Naive B cell (primary cell): Measurements from ENCODE around the gene VRK2. TPM values are rescaled to one million over a fixed set of nuclear protein-coding genes. Genes with fewer than 3 reads are reported as not detected.
A peak's percentile ranks its signal among the peaks of the same experiment; 100 is the strongest.

Experiments
- ATAC-seq, 2 donors: fragments of 150-1000 bp; cut with Tn5 transposase; 2 replicates each; pipeline ENCODE4 v1.10.0; 2021; ENCODE audit warnings: low read depth in 2 of 2, mild to moderate bottlenecking in 2 of 2, moderate library complexity in 2 of 2
- DNase-seq: peaks from one replicate; pipeline ENCODE4 v3.0.0; 2022
- H3K27ac Mint-ChIP-seq, 6 donors: one replicate each; pipeline ENCODE4 v1.8.0; 2020 to 2022; ENCODE audit warnings: mild to moderate bottlenecking in 6 of 6, mixed read lengths in 6 of 6, moderate library complexity in 5 of 6, inconsistent platforms in 2 of 6
- H3K27me3 Mint-ChIP-seq, 3 donors: one replicate each; pipeline ENCODE4 v1.8.0; 2021 to 2022; ENCODE audit warnings: mixed read lengths in 3 of 3, mild to moderate bottlenecking in 1 of 3
- H3K36me3 Mint-ChIP-seq, 2 donors: one replicate each; pipeline ENCODE4 v1.8.0; 2020 to 2022; ENCODE audit warnings: mixed read lengths in 2 of 2, inconsistent platforms in 1 of 2, mild to moderate bottlenecking in 1 of 2
- H3K4me1 Mint-ChIP-seq, 3 donors: one replicate each; pipeline ENCODE4 v1.8.0; 2020 to 2022; ENCODE audit warnings: mixed read lengths in 3 of 3, inconsistent platforms in 1 of 3, mild to moderate bottlenecking in 1 of 3, moderate library complexity in 1 of 3
- H3K4me3 Mint-ChIP-seq, 8 donors: one replicate each; pipeline ENCODE4 v1.8.0; 2020 to 2022; ENCODE audit warnings: mild to moderate bottlenecking in 8 of 8, mixed read lengths in 8 of 8, moderate library complexity in 8 of 8, inconsistent platforms in 2 of 8
- H3K9me3 Mint-ChIP-seq, 7 donors: one replicate each; pipeline ENCODE4 v1.8.0; 2020 to 2022; ENCODE audit warnings: mixed read lengths in 7 of 7, mild to moderate bottlenecking in 5 of 7, inconsistent platforms in 2 of 7, moderate library complexity in 1 of 7
- polyA plus RNA-seq, 6 donors: library from polyadenylated mRNA; unstranded; fragments of 300-500 nt; fragmentation: Illumina TruSeq; gene quantifications; one replicate each; pipeline ENCODE4 v1.2.3, GENCODE V29; 2021; ENCODE audit warnings: low read depth in 6 of 6

The VRK2 gene
- 10 to 100 TPM; 34.3 to 47.0 (median 41.2) TPM for polyA plus RNA-seq

DNA sequence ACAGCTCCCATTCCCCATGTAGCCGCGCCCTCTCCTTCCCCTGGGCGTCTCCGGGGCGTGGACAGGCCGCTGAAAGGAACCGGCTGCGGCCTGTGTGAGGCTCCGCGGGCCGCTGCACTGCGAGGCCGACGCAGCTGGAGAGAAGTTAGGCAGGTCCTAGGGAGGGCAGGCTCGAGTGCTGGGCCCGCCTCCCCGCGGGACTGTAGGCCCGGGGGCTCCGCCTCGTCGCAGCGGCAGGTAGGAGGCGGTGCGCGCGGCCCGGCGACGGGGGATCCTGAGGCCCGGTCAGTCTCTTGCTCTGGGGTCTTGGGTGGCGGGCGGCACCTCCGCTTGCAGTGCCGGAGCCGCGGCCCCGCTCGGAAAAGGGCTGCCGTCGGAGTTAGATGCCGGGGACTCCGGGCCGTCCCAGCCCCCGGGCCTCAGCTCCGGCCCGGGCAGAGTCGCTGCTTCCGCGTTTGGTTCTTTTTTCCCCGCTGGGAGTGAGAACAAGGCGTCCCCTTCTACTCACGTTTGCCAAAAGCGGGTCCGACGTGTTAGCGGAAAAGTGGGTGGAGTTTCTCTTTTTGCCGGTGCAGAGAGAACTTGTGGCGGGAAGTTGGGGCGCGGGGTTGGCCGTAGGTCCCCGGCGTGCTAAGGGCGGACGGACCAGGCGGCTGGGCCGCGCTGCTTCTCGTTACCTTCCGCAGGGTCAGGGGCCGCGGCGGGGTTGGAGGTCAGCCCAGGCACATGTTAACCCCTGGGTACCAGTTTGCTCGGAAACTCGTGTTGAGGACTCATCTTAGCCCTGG lies at the start of gene VRK2:
Gene VRK2, plus strand, starts transcription at position 222 of the 788 bp plus-strand sequence. CDS start 2,026 bp downstream, outside the sequence.
- Mint-ChIP-seq H3K4me1 (peaks cover 30 to 43% (median 39%) of the 10 kb centered on the region in 3 donors), H3K4me3 (peak within 1 kb of the TSS; percentile 83 to 99 (median 94))

DNA sequence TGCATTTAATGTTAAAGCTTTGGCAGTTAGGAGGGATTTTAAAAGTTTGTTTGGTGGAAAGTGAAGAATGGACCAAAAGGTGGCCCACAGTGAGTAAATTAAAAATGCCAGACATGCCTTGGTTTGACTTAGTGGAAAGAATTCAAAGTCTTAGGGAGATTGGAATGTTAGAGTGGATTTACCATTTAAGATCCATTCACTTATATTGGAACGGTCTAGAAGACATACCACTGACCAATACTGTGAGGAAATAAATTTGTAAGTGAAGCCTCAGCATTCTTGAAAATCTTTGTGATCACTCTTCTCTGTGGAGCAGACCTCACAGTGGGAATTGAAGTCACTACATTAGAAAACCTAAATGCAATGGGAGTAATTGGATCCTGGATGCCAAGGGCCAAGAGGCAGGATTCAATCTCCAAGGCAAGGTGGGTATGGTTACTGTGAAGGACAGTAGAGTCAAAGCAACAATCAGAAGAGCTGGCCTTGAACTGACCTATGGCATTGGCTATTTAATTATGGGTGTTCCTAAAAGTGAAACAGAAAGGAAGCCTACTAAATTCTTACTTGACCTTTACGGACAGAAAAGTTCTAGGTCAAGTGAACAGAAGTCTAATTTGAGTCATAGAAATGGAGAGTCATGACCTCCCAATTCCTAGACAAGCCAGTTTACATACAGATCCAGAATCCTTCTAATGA lies 40.2 kb upstream of the VRK2 start:
- peaks cover 4 to 8% (median 4%) of the 10 kb centered on the region in 3 donors for H3K4me1 Mint-ChIP-seq
- H3K9me3 Mint-ChIP-seq, result no peaks in the 10 kb centered on the region
- DNase-seq, result no peak
- H3K27ac Mint-ChIP-seq, result peak overlapping the region in 1 of 6 donors; percentile 1
- peak overlapping the region in 1 of 8 donors; percentile 18 for H3K4me3 Mint-ChIP-seq
- ATAC-seq, result no peak
- H3K36me3 Mint-ChIP-seq, result peaks cover 4 to 7% of the 10 kb centered on the region in 2 donors
- H3K27me3 Mint-ChIP-seq, result no peaks in the 10 kb centered on the region

More for the DNA sequence above, at the start of gene VRK2:
- Mint-ChIP-seq H3K27ac (peak within 1 kb of the TSS; percentile 81 to 97 (median 96)), H3K27me3 (no peaks in the 10 kb centered on the region), H3K36me3 (peaks cover 0 to 5% of the 10 kb centered on the region in 2 donors), H3K9me3 (no peaks in the 10 kb centered on the region)
- DNase-seq (peak; percentile 88), ATAC-seq (peak; percentile 89)

DNA sequence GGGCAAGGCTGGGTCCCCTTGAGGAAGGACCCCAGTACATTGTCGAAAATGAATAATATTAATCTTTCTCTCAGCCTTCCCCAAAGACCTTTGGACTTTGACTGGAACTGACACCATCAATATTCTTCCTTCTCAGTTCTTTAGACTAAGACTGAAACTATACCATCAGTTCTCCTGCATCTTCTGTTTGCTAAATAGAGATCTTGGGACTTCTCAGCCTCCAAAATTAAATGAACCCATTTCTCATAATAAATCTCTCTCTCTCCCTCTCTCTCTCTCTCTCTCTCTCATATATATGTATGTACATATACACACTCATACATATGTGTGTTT lies 39.7 kb upstream of the VRK2 start:
- no peak for ATAC-seq
- DNase-seq, result no peak
- no peak overlapping the region for H3K27ac Mint-ChIP-seq

DNA sequence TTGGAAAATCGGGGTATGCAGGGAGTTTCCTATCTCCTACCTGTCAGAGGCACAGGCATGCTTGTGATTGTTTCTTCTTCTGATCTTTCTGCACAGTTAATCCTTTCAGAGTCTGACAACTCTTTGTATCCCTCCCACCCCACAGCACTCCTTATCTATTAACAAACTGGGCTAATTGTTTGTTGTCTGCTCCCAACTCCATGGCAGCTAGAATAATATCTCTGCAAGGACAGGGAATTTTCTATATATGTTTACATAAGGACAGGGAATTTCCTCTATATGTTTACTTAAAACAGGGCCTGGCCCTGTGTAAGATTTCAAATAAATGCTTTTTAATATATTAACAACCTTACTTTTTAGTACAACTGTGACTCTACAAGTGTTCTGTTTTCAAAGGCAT lies 36.0 kb upstream of the VRK2 start:
- Mint-ChIP-seq H3K4me1 (peaks cover 4 to 8% (median 4%) of the 10 kb centered on the region in 3 donors), H3K9me3 (peaks cover 0 to 5% (median under 1%) of the 10 kb centered on the region in 7 donors), H3K4me3 (no peak overlapping the region), H3K36me3 (peaks cover 4 to 15% of the 10 kb centered on the region in 2 donors), H3K27ac (no peak overlapping the region), H3K27me3 (no peaks in the 10 kb centered on the region)
- ATAC-seq (no peak), DNase-seq (no peak)

More for the DNA sequence above, 39.7 kb upstream of the VRK2 start:
- Mint-ChIP-seq H3K36me3 (peaks cover 4 to 7% of the 10 kb centered on the region in 2 donors), H3K9me3 (no peaks in the 10 kb centered on the region), H3K27me3 (no peaks in the 10 kb centered on the region), H3K4me1 (peaks cover 4 to 8% (median 4%) of the 10 kb centered on the region in 3 donors), H3K4me3 (no peak overlapping the region)

DNA sequence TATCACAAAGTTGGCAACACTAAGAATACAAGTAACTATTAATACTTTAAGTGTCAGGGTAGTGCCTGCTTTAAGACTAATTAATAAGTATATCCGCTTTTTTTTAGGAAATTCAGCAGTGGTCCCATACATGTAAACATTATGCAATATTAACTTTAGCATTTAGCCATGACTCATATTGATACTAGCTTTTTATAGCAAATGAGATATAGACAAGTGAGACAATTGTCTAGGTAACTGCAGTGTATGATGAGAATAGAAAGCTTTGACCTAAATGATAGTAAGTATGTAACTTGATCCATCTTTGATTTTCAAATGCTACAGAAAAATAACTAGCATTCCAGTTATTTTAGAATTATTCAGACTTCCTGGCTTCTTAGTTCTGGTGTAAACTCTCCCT lies 27.4 kb upstream of the VRK2 start:
- Mint-ChIP-seq H3K4me3 (no peak overlapping the region), H3K27me3 (no peaks in the 10 kb centered on the region), H3K9me3 (peaks cover 3 to 22% (median 8%) of the 10 kb centered on the region in 7 donors), H3K36me3 (peaks cover 11 to 20% of the 10 kb centered on the region in 2 donors), H3K4me1 (peaks cover 16 to 23% (median 22%) of the 10 kb centered on the region in 3 donors), H3K27ac (no peak overlapping the region)
- no peak for ATAC-seq
- no peak for DNase-seq

DNA sequence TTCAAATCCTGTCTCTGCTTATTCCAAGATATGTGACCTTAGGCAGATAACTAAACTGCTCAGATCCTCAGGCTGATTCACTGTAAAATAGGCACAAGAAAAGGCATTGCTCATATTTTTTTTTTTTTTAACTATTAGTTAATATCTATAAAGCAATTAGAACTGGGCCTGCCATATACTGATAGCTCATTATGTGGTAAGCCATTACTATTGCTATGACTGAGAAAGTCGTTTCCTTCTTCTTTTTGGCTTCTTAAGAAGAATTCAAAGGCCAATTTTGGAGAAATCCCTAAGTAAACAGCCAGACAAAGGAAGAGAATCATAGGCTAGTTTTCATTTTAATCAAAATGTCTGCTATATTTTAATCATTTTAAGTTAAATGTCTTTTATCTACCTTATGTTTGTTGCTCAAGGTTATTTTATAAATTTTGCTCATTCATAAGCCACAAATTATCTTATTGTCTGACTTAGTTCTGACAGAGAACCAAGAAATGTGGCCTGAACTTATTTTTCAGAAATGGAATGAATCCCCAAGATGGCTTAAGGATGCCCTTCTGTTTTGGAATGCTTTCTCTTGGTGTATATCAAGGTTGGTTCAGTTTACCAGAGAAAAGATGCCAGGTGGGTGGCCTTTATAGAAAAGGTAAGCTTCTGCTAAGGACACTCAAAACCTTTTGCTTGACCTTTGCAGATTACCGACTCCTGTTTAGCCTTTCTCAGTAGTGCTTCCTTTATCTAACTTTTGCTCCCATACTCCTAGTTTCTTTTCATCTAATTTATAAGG lies 21.3 kb upstream of the VRK2 start:
- no peaks in the 10 kb centered on the region for H3K27me3 Mint-ChIP-seq
- peaks cover 20 to 33% (median 25%) of the 10 kb centered on the region in 3 donors for H3K4me1 Mint-ChIP-seq
- peaks cover 6 to 22% of the 10 kb centered on the region in 2 donors for H3K36me3 Mint-ChIP-seq
- no peak for DNase-seq
- peak overlapping the region in 2 of 6 donors; percentile 14 to 97 for H3K27ac Mint-ChIP-seq
- H3K4me3 Mint-ChIP-seq, result no peak overlapping the region
- peaks cover 0 to 5% (median 0%) of the 10 kb centered on the region in 7 donors for H3K9me3 Mint-ChIP-seq
- ATAC-seq, result no peak

DNA sequence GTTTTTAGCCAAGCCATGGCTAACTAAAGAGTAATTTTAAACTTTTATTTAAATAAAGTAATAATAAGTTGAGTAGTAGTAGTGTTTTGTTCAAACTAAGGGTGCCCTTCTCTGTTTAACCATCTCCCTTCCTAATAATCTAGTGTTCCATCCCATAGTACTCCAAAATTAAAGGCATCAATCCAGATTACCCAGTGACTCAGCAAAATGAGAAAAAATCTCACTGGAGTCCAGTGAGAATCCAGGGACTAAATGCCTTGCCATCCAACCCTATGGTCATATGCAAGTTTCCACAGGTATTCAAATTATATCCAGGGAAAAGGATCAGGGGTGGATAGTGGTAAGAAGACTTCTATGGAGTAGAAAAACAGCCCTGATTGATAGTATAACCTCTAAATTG lies 19.6 kb upstream of the VRK2 start:
- H3K36me3 Mint-ChIP-seq, result peaks cover 6 to 22% of the 10 kb centered on the region in 2 donors
- no peak overlapping the region for H3K4me3 Mint-ChIP-seq
- ATAC-seq, result no peak
- peak overlapping the region in 2 of 6 donors; percentile 39 to 62 for H3K27ac Mint-ChIP-seq
- peaks cover 0 to 5% (median 0%) of the 10 kb centered on the region in 7 donors for H3K9me3 Mint-ChIP-seq
- peaks cover 30 to 45% (median 34%) of the 10 kb centered on the region in 3 donors for H3K4me1 Mint-ChIP-seq
- DNase-seq, result no peak
- H3K27me3 Mint-ChIP-seq, result no peaks in the 10 kb centered on the region

DNA sequence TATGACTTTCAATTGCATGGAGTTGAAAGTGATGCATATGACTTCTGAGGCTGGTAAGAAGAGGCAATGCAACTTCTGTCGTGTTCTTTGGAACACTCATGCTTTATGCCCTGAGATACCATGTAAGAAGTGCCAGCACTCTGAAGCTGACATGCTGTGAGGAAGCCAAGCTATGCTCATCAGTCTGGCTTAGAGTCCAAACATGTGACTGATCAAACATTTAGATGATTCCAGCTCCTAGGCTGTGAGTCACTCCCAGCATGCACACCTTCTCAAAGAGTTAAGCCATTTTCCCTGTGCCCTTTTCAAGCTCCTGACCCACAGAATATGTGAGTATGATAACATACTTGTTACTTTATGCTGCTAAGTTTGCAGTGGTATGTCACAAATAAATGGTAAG lies 15.8 kb upstream of the VRK2 start:
- peak overlapping the region in 1 of 8 donors; percentile 5 for H3K4me3 Mint-ChIP-seq
- H3K9me3 Mint-ChIP-seq, result no peaks in the 10 kb centered on the region
- no peaks in the 10 kb centered on the region for H3K27me3 Mint-ChIP-seq
- ATAC-seq (no peak), DNase-seq (no peak)
- H3K4me1 Mint-ChIP-seq, result peaks cover 32 to 40% (median 38%) of the 10 kb centered on the region in 3 donors
- H3K27ac Mint-ChIP-seq, result no peak overlapping the region
- H3K36me3 Mint-ChIP-seq, result peaks cover 6 to 11% of the 10 kb centered on the region in 2 donors

DNA sequence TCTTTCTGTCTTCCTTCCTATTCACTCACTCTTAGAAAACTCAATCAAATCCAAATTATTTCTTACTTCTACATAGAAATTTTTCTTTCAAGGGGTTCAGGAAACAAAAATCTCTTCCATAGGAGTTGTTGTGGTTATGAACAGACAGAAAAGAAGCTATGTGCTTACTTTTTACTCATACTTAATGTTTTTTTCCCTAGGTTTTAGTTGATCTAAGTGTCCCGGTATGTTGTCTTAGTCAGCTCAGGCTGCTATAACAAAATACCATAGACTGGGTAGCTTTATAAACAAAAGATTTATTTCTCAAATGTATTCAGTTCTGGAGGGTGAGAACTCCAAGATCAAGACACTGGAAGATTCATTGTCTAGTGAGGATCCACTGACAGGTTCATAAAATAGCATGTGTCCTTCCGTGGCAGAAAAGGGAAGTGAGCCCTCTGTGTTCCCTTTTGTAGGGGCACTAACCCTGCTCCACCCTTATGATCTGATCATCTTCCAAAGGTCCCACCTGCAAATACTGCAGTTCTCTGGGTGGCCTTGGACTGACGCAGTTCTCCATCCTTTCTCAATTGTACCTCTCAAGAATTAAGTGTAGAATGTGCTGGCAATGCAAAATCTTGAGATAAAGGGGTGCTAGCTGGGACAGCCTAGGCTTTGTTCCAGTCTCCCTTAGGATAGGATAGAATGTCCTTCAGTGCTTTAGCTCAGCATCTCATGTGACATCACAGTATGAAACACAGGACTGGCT lies 14.4 kb upstream of the VRK2 start:
- Mint-ChIP-seq H3K27ac (peak overlapping the region in 5 of 6 donors; percentile 27 to 83 (median 74)), H3K27me3 (no peaks in the 10 kb centered on the region), H3K36me3 (peaks cover 6 to 9% of the 10 kb centered on the region in 2 donors), H3K4me3 (peak overlapping the region; percentile 4 to 84 (median 40)), H3K4me1 (peaks cover 35 to 39% (median 38%) of the 10 kb centered on the region in 3 donors), H3K9me3 (no peaks in the 10 kb centered on the region)
- peak; percentile 69 for DNase-seq
- ATAC-seq, result peak; percentile 99 to 100

DNA sequence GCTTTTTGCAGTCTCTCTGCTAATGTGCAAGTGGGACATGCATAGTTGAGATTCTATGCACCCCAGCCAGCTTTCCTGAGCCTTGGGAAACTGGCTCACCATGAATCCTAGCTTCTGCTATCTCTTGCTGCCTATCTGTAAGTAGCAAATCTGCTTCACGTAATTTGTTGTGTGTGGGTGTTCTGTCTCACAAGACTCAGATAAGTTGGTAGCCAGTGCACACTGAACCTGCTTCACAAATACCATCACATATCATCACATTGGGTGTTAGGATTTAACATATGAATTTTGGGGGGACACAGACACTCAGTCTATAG lies 13.9 kb upstream of the VRK2 start:
- Mint-ChIP-seq H3K27me3 (no peaks in the 10 kb centered on the region), H3K9me3 (no peaks in the 10 kb centered on the region), H3K4me3 (peak overlapping the region in 3 of 8 donors; percentile 17 to 59 (median 45)), H3K4me1 (peaks cover 37 to 42% (median 39%) of the 10 kb centered on the region in 3 donors), H3K27ac (no peak overlapping the region), H3K36me3 (peaks cover 3 to 4% of the 10 kb centered on the region in 2 donors)
- no peak for DNase-seq
- no peak for ATAC-seq

DNA sequence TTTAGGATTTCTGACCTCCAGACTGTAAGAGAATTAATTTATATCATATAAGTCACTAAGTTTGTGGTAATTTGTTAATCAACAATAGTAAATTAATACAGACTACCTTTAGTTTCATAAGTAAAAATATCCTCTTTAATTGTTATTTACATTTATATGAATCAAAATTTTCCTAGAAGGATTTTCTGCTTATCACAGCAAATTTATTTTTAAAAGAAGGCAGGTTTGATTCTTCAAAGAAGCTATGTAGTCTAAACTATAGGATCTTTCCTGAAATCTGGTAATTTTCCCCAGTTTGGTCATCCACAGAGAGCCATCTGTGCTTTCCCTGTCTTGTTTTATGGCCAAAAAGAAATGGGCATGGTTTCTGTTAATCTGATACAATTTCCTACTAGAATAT lies 13.1 kb upstream of the VRK2 start:
- Mint-ChIP-seq H3K27me3 (no peaks in the 10 kb centered on the region), H3K4me1 (peaks cover 44 to 49% (median 45%) of the 10 kb centered on the region in 3 donors), H3K36me3 (no peaks in the 10 kb centered on the region), H3K27ac (no peak overlapping the region), H3K9me3 (peaks cover 0 to 3% (median 0%) of the 10 kb centered on the region in 7 donors), H3K4me3 (no peak overlapping the region)
- DNase-seq (no peak), ATAC-seq (no peak)

DNA sequence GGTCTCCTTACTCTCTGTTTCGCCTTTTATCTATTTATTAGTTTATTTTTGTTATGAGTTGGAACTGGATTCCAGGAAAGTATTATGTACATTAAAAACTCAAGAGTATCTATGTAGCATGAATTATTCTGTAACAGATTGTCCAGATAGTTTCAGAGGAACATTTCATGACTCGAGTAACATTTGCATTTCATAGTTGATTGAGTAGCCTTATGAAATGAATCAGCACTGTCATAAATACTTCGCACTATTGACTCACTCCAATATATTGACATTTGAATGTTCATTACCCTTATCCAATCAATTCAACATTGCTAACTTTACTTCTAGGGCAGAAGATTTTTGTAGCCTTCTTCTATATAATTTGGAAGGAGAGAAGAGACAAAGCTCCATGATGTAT lies 11.3 kb upstream of the VRK2 start:
- Mint-ChIP-seq H3K27me3 (no peaks in the 10 kb centered on the region), H3K9me3 (peaks cover 0 to 4% (median 0%) of the 10 kb centered on the region in 7 donors), H3K36me3 (no peaks in the 10 kb centered on the region), H3K4me3 (peak overlapping the region in 1 of 8 donors; percentile 55), H3K4me1 (peaks cover 53 to 60% (median 56%) of the 10 kb centered on the region in 3 donors), H3K27ac (peak overlapping the region in 1 of 6 donors; percentile 39)
- ATAC-seq (no peak), DNase-seq (no peak)
